ES-I3 (cell line): ENCODE results near the gene KLHL35.

ENCODE experiments used
- H3K36me3 ChIP-seq: 2 replicates; pipeline ENCODE4 v1.6.1; 2013; ENCODE audit warnings: mild to moderate bottlenecking, low read length, control low read depth, moderate library complexity; ENCODE audit not compliant: insufficient read depth
- H3K4me1 ChIP-seq: 2 replicates; pipeline ENCODE4 v1.6.1; 2013; ENCODE audit warnings: mild to moderate bottlenecking, control low read depth, low read length; ENCODE audit not compliant: insufficient read depth
- H3K9ac ChIP-seq: 2 replicates; pipeline ENCODE4 v1.6.1; 2013; ENCODE audit warnings: low read depth, mild to moderate bottlenecking, low read length, moderate library complexity
- H3K9me3 ChIP-seq: 2 replicates; pipeline ENCODE4 v1.6.1; 2013; ENCODE audit warnings: mild to moderate bottlenecking, low read length, moderate library complexity; ENCODE audit not compliant: control insufficient read depth, insufficient read depth

KLHL35 gene

DNA sequence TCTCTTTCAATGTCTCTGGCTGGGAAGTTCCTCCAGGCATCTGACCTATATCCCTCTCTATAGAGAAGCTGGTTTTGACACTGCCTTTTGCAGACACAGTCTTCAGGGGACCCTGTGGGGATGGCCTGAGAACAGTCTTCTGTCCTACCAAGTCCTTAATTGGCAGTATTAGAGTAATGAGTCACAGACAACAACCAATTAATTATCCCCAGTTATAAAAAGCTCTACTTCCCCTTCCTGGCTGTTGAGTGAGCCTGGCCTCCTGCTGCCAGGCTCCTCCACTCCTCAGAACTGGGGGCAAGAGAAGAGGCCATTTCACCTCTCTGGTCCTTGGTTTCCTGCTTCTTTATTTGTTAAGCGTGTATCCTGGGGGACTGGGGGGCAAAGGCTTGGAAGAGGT is 41.2 kb upstream of the KLHL35 start:
- Histone ChIP-seq H3K4me1 (peaks cover 22% of the 10 kb centered on the region), H3K36me3 (0 out of 2 replicates have a peak, but pooled peaks cover 2% of the 10 kb centered on the region), H3K9me3 (no peaks in the 10 kb centered on the region), H3K9ac (no peak overlapping the region)

DNA sequence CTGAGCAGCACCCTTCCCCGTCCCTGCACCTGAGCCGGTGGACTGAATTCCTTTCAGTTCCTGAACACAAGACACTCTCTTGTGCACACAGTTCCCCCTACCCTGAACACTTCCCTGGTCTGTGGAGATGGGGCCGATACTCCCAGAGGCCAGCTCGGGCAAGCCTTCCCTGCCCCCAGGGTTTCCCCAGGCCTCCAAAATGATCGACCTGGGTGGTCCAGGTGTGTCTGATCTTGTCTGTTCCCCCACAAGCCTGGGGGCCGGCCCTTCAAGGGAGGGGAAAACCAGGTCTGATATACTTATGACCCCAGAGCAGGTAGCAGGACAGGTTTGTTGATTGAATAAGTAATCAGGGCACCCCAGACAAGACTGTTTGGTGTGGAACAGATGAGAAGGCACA is 40.7 kb upstream of the KLHL35 start:
- Histone ChIP-seq H3K9ac (no peak overlapping the region), H3K36me3 (0 out of 2 replicates have a peak, but pooled peaks cover 2% of the 10 kb centered on the region), H3K4me1 (peaks cover 27% of the 10 kb centered on the region), H3K9me3 (no peaks in the 10 kb centered on the region)

- H3K36me3 ChIP-seq = 0 out of 2 replicates have a peak, but pooled peaks cover 2% of the 10 kb centered on the region
- H3K9ac ChIP-seq = no peak overlapping the region
- H3K9me3 ChIP-seq = no peaks in the 10 kb centered on the region
- peaks cover 34% of the 10 kb centered on the region for H3K4me1 ChIP-seq
Measured at GRCh38 chr11:75472081-75472732, 39.2 kb upstream of the KLHL35 start.

- H3K36me3 ChIP-seq = no peaks in the 10 kb centered on the region; the same call in 1 of the 2 replicates
- H3K9ac ChIP-seq = no peak overlapping the region
- H3K4me1 ChIP-seq = peaks cover 27% of the 10 kb centered on the region
- H3K9me3 ChIP-seq = no peaks in the 10 kb centered on the region
Measured at GRCh38 chr11:75471176-75471973, 38.4 kb upstream of the KLHL35 start.

DNA sequence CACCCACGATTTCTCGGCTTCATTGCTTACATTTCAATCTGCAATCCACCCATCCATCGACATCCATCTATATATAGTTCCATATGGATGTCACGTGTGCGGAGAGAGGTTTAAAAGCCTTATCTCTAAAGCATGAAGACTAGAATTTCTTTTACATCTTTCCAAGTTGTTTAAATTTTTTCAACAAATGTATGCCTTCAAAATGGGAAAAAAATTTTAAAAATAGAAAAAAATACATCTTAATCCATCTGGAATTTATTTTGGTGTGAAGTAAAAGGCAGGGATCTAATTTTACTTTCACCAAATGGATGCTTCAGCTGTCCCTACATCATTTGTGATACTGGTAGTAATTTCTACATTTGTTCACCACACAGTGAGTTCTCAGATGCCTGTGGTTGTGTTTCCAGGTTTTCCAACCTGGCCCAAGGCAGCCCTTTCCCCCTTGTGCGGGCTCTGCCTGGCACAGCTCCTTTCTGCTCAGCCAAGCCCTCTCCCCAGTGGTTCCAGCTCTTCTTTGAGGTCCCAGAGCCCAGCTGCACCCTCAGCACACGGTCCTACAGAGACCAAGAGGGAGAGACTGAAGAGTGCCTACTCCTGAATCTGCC is 37.6 kb upstream of the KLHL35 start:
- H3K36me3 ChIP-seq = no peaks in the 10 kb centered on the region; the same call in 1 of the 2 replicates
- no peak overlapping the region for H3K9ac ChIP-seq
- H3K4me1 ChIP-seq = peaks cover 23% of the 10 kb centered on the region
- no peaks in the 10 kb centered on the region for H3K9me3 ChIP-seq

DNA sequence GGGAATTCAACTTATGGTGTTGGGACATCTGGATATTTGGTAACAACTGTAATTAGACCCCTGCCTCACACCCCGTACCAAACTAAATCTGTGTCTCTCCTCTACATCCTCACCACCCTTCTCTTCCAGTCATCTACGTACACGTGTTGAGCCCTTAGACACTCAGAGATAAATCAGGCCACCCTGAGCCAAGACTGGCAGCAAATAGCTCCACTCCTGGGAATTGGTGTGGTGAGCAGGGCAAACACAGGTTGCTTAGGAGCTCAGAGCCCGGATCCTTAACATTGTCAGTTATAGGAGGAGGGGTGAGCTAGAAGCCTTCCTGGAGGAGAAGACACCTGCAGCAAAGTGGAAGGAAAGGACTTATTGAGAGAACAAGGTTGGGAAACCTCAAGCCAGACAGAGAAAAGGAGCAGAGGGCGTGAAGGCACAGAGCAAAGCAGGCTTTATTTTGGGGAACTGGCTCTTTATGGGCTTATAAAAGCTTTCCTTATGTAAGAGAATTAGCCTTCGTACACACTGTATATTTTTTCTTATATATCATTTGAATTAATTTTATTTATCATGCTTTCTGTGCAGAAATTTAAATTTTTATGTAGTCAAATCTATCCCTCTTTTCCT is 36.9 kb upstream of the KLHL35 start:
- Histone ChIP-seq H3K9ac (no peak overlapping the region), H3K4me1 (peaks cover 20% of the 10 kb centered on the region), H3K36me3 (no peaks in the 10 kb centered on the region; the same call in 1 of the 2 replicates), H3K9me3 (no peaks in the 10 kb centered on the region)

DNA sequence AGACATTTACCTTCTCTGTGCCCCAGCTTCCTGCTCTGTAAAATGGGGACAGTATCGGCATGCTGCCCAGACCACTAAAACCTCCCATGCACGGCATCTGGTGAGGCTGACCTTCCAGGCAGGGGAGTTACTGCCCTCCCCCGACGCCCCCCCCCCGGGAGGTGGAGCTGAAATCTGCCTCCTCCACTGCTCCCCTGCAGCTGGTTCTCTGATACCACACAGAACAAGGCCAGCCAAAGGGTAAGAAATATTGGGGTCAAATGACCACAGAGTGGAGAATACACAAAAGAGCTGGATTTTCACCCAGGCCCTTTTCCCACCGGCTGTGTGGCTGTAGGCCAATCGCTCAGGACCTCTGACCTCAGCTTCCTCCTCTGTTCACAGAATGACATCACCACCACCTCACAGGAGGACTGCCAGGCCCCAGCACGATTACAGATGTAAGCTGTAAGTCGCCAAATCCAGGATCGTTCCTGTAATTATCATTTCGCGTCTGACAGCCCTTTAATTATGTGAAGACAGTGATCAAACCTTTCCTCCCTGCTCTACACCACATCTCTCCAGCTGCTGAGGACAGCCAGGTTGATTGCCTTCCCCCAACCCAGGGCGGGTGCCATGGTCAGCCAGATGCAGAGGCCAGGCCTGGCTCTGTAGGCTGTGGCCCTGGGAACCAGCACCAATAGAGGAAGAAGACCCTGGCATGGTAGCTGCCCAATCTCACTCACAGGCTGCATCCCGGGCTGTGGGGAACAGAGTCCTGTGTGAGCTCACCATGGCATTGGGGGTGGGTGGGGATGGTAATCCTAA is 35.7 kb upstream of the KLHL35 start:
- H3K9ac ChIP-seq = no peak overlapping the region
- peaks cover 20% of the 10 kb centered on the region for H3K4me1 ChIP-seq

GRCh38 chr11:75467881-75468280 is 34.9 kb upstream of the KLHL35 start:
- peaks cover 28% of the 10 kb centered on the region for H3K4me1 ChIP-seq
- no peaks in the 10 kb centered on the region; the same call in 1 of the 2 replicates for H3K36me3 ChIP-seq
- H3K9me3 ChIP-seq = no peaks in the 10 kb centered on the region
- H3K9ac ChIP-seq = no peak overlapping the region

More for the DNA sequence above, 35.7 kb upstream of the KLHL35 start:
- H3K9me3 ChIP-seq = no peaks in the 10 kb centered on the region
- no peaks in the 10 kb centered on the region; the same call in 1 of the 2 replicates for H3K36me3 ChIP-seq

DNA sequence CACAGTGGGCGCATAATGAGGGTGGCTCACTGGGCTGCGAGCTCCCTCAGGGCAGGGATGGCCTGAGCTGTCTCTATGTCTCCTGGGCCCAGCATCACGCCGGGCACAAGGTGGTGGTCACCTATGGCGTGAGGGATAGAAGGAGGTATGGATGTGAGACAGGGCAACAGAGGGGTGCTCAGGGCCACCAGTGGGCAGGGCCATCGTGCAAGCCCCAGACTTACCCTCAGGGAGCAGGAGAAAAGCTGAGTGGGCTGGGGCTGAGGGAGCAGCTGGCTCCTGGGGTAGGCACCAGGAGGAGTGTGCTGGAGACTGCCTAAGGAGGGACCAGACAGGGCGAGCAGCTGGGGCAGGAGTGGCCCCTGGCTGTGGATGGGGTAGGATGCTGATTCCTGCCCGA is 34.3 kb upstream of the KLHL35 start:
- H3K9me3 ChIP-seq = no peaks in the 10 kb centered on the region
- no peak overlapping the region for H3K9ac ChIP-seq
- no peaks in the 10 kb centered on the region; the same call in 1 of the 2 replicates for H3K36me3 ChIP-seq
- peaks cover 33% of the 10 kb centered on the region for H3K4me1 ChIP-seq

- Histone ChIP-seq H3K36me3 (no peaks in the 10 kb centered on the region; the same call in 1 of the 2 replicates), H3K9me3 (no peaks in the 10 kb centered on the region), H3K4me1 (peaks cover 43% of the 10 kb centered on the region), H3K9ac (no peak overlapping the region)
Measured at GRCh38 chr11:75465701-75466531, 32.9 kb upstream of the KLHL35 start.

- no peaks in the 10 kb centered on the region for H3K9me3 ChIP-seq
- no peak overlapping the region for H3K9ac ChIP-seq
- no peaks in the 10 kb centered on the region; the same call in 1 of the 2 replicates for H3K36me3 ChIP-seq
- H3K4me1 ChIP-seq = peaks cover 32% of the 10 kb centered on the region
Measured at GRCh38 chr11:75463106-75463774, 30.2 kb upstream of the KLHL35 start.

GRCh38 chr11:75462117-75462653 is 29.2 kb upstream of the KLHL35 start:
- peaks cover 29% of the 10 kb centered on the region for H3K4me1 ChIP-seq
- no peaks in the 10 kb centered on the region for H3K9me3 ChIP-seq
- no peaks in the 10 kb centered on the region; the same call in 1 of the 2 replicates for H3K36me3 ChIP-seq
- H3K9ac ChIP-seq = no peak overlapping the region
